Testis (tissue), 2 donors: ENCODE measurements around the gene NTM.

Source experiments
- POLR2A ChIP-seq: fragments of 450-650 bp; IDR thresholded peaks from one replicate; pipeline ENCODE4 v1.6.1; 2017; ENCODE audit warnings: antibody characterized with exemption, mild to moderate bottlenecking, moderate library complexity
- TF ChIP-seq, protein P1 (sequence below), 3 experiments: fragments of 450-650 bp in 2 of 3; fragments of 200-600 bp in 1 of 3; sonication (generic) in 1 of 3; IDR thresholded peaks; one replicate each; pipeline ENCODE4 v1.5.1; 2016 to 2019; ENCODE audit warnings: antibody characterized with exemption in 3 of 3, mild to moderate bottlenecking in 2 of 3, moderate library complexity in 1 of 3

DNA sequence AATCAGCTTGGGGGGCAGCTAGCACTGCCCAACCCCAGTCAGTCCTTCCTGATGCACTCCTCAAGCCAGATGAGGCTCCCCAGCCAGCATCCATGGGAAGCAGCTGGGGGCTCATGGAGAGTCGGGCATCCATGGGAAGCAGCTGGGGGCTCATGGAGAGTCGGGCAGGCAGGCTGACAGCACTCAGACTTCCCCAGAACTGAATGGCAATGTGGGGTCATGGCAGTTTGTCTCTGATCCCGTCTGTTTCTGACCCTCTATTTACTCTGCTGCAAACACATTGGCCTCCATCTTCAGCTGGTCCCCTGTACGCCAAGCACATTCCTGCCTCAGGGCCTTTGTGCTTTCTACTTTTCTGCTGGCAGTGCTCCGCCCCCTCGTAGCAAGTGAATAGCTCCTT is 314.8 kb downstream of the NTM start:
- TF ChIP-seq, protein P1, sequence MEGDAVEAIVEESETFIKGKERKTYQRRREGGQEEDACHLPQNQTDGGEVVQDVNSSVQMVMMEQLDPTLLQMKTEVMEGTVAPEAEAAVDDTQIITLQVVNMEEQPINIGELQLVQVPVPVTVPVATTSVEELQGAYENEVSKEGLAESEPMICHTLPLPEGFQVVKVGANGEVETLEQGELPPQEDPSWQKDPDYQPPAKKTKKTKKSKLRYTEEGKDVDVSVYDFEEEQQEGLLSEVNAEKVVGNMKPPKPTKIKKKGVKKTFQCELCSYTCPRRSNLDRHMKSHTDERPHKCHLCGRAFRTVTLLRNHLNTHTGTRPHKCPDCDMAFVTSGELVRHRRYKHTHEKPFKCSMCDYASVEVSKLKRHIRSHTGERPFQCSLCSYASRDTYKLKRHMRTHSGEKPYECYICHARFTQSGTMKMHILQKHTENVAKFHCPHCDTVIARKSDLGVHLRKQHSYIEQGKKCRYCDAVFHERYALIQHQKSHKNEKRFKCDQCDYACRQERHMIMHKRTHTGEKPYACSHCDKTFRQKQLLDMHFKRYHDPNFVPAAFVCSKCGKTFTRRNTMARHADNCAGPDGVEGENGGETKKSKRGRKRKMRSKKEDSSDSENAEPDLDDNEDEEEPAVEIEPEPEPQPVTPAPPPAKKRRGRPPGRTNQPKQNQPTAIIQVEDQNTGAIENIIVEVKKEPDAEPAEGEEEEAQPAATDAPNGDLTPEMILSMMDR (IDR thresholded peaks at IDR 0.05): no peak
- TF ChIP-seq POLR2A: no peak
